Hepatocyte (in vitro differentiated cells): ENCODE data around the gene NPR1. TPM values are rescaled to one million over a fixed set of nuclear protein-coding genes. Genes with fewer than 3 reads are reported as not detected.
A peak's percentile ranks its signal among the peaks of the same experiment; 100 is the strongest.

Source experiments
- DNase-seq: peaks from one replicate; pipeline ENCODE4 v3.0.0-alpha.2; 2016; ENCODE audit warnings: low spot score
- H2AFZ ChIP-seq: fragments of 200-600 bp; sonication (generic); 2 replicates; pipeline ENCODE4 v1.6.0; 2016; ENCODE audit warnings: antibody characterized with exemption, mild to moderate bottlenecking
- H3K27ac ChIP-seq: fragments of 200-600 bp; sonication (generic); 2 replicates; pipeline ENCODE4 v1.5.1; 2016; ENCODE audit warnings: mild to moderate bottlenecking
- H3K27me3 ChIP-seq: fragments of 200-600 bp; sonication (generic); 2 replicates; pipeline ENCODE4 v1.6.1; 2016
- H3K36me3 ChIP-seq: fragments of 200-600 bp; sonication (generic); replicated peaks from 2 replicates; pipeline ENCODE4 v1.5.1; 2016; ENCODE audit warnings: low read depth; ENCODE audit not compliant: insufficient read depth
- H3K4me1 ChIP-seq: fragments of 200-600 bp; sonication (generic); 2 replicates; pipeline ENCODE4 v1.5.1; 2016; ENCODE audit warnings: mild to moderate bottlenecking, moderate library complexity; ENCODE audit not compliant: insufficient read depth
- H3K4me2 ChIP-seq: fragments of 200-600 bp; sonication (generic); 2 replicates; pipeline ENCODE4 v1.6.0; 2016
- H3K4me3 ChIP-seq: fragments of 200-600 bp; sonication (generic); 2 replicates; pipeline ENCODE4 v1.5.1; 2016; ENCODE audit warnings: mild to moderate bottlenecking
- H3K79me2 ChIP-seq: fragments of 200-600 bp; sonication (generic); 2 replicates; pipeline ENCODE4 v1.6.0; 2017; ENCODE audit warnings: mild to moderate bottlenecking
- H3K9me2 ChIP-seq: fragments of 200-600 bp; sonication (generic); replicated peaks from 2 replicates; pipeline ENCODE4 v1.6.0; 2017; ENCODE audit warnings: mild to moderate bottlenecking; ENCODE audit not compliant: insufficient read depth
- H3K9me3 ChIP-seq: fragments of 200-600 bp; sonication (generic); 2 replicates; pipeline ENCODE4 v1.5.1; 2016; ENCODE audit warnings: low read depth, mild to moderate bottlenecking
- H4K20me1 ChIP-seq: fragments of 200-600 bp; sonication (generic); 2 replicates; pipeline ENCODE4 v1.6.0; 2016; ENCODE audit warnings: mild to moderate bottlenecking; ENCODE audit not compliant: insufficient read depth, poor library complexity, severe bottlenecking
- EZH2 ChIP-seq: fragments of 200-600 bp; sonication (generic); IDR thresholded peaks from 2 replicates; pipeline ENCODE4 v1.6.1; 2016; ENCODE audit warnings: antibody characterized with exemption, mild to moderate bottlenecking, borderline replicate concordance
- EZH2phosphoT487 ChIP-seq: fragments of 200-600 bp; sonication (generic); IDR thresholded peaks from one replicate; pipeline ENCODE4 v1.6.1; 2018; ENCODE audit warnings: antibody characterized with exemption, mild to moderate bottlenecking, low read depth, moderate library complexity; ENCODE audit not compliant: unreplicated experiment, severe bottlenecking
- WGBS: methylation state at CpG from one replicate; pipeline ENCODE4 v1.1.6; 2016; ENCODE audit warnings: low lambda C conversion rate; ENCODE audit errors: missing lambda C conversion rate; 5-methylcytosine and 5-hydroxymethylcytosine counted together
- polyA plus RNA-seq: library from polyadenylated mRNA; unstranded; fragments of >200 nt; fragmentation: Nextera tagmentation; extraction: Ambion mirVana; gene quantifications from 2 replicates; pipeline ENCODE4 v1.2.1, GENCODE V29; 2016
- total RNA-seq: library from RNA; depleted of rRNA; stranded (reverse); fragments of >200 nt; gene quantifications from 2 replicates; pipeline ENCODE4 v1.2.3, GENCODE V29; 2014
- TF ChIP-seq, protein P1 (sequence below): fragments of 200-600 bp; sonication (generic); IDR thresholded peaks from 2 replicates; pipeline ENCODE4 v1.5.1; 2016; ENCODE audit warnings: antibody characterized with exemption, mild to moderate bottlenecking; ENCODE audit not compliant: poor library complexity

The NPR1 gene
- total and polyA plus RNA-seq, 2 experiments from 2014 or later = 2.8 to 3.0 TPM

DNA sequence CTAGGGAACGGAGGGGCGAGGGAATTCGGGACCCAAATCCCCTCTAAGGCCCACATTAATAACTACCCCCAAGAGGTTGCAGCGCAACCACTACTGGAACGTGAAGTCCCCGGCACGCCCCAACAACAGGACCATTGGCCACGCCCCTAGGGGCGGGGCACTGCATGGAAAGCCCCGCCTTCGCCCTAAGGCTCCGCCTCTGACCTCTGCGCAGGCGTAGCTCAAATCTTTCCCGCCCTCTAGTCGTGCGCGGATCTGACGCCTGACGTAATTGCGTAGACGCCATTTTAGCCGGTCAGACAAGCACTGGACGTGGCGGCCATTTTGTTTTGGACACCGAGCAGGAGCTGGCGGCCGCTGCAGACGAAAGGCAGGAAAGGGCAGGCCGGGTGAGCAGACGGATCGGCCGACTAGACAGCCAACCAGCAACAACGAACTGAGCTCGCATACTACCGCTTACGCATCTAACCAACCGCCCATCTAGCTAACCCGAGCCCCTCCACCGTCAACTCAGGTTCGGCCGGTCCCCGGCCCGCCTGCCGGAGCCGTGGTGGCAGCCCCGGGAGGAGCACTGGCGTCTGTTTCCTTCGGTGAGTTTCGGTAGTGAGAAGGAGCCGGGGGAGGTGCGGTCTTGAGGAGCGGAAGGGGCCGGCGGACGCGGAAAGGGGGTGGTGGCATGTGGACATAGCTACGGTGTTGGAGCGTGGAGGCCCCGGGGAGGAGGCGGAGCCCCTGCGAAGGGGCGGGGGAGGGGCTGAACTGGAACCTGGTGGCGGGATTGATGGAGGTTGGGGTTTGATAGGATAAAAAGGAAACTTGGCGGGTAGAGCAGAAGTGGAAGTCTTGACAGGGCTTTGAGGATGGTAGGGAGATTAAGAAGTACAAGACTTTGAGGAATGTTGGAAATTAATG, 44.5 kb upstream of the NPR1 start, which contains the start of gene CHTOP:
Gene CHTOP (plus strand): TSS at position 313 of the 912 bp plus-strand sequence. CDS start 2,523 bp downstream, outside the sequence.
- peak within 1 kb of the TSS; percentile 84 for H3K4me2 ChIP-seq
- H2AFZ ChIP-seq = peak within 1 kb of the TSS; percentile 36
- no peaks in the 10 kb centered on the region for H3K9me2 ChIP-seq
- peaks cover 36% of the 10 kb centered on the region for H4K20me1 ChIP-seq
- no peaks in the 10 kb centered on the region for H3K36me3 ChIP-seq
- peaks cover 21% of the 10 kb centered on the region for H3K4me1 ChIP-seq
- peak; percentile 99 for DNase-seq
- TF ChIP-seq, protein P1, sequence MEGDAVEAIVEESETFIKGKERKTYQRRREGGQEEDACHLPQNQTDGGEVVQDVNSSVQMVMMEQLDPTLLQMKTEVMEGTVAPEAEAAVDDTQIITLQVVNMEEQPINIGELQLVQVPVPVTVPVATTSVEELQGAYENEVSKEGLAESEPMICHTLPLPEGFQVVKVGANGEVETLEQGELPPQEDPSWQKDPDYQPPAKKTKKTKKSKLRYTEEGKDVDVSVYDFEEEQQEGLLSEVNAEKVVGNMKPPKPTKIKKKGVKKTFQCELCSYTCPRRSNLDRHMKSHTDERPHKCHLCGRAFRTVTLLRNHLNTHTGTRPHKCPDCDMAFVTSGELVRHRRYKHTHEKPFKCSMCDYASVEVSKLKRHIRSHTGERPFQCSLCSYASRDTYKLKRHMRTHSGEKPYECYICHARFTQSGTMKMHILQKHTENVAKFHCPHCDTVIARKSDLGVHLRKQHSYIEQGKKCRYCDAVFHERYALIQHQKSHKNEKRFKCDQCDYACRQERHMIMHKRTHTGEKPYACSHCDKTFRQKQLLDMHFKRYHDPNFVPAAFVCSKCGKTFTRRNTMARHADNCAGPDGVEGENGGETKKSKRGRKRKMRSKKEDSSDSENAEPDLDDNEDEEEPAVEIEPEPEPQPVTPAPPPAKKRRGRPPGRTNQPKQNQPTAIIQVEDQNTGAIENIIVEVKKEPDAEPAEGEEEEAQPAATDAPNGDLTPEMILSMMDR = no peak
- no peak for TF ChIP-seq EZH2phosphoT487
- H3K4me3 ChIP-seq = peak within 1 kb of the TSS; percentile 65
- H3K27ac ChIP-seq = peak within 1 kb of the TSS; percentile 99
- WGBS = 2% methylated on average over 65 of the region's 65 CpGs
- H3K79me2 ChIP-seq = peaks cover 47% of the 10 kb centered on the region
- H3K9me3 ChIP-seq = no peaks in the 10 kb centered on the region
- no peaks in the 10 kb centered on the region for H3K27me3 ChIP-seq

DNA sequence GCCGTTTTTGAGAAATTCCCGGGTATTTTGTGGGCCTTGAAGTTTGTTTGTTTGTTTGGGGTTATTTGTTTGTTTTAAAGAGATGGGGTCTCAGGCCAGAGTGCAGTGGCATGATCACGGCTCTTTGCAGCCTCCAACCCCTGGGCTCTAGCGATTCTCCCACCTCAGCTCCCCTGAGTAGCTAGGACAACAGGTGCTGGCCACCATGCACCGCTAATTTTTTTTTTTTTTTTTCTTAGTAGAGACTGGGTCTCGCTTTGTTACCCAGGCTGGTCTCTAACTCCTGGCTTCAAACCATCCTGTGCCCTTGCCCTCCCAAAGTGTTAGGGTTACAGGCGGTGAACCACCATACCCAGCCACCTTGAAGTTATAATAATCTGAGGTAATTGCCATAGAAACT, 42.6 kb upstream of the NPR1 start:
- Histone ChIP-seq H3K27me3 (no peaks in the 10 kb centered on the region), H3K27ac (no peak overlapping the region), H3K9me2 (no peaks in the 10 kb centered on the region), H3K9me3 (no peaks in the 10 kb centered on the region), H3K4me1 (peaks cover 14% of the 10 kb centered on the region), H3K79me2 (peaks cover 65% of the 10 kb centered on the region), H4K20me1 (peaks cover 40% of the 10 kb centered on the region), H3K4me2 (peak overlapping the region; percentile 84), H3K36me3 (peaks cover under 1% of the 10 kb centered on the region), H3K4me3 (no peak overlapping the region), H2AFZ (no peak overlapping the region)
- 94% methylated on average over 7 of the region's 7 CpGs for WGBS
- TF ChIP-seq, protein P1 = no peak
- no peak for TF ChIP-seq EZH2
- no peak for TF ChIP-seq EZH2phosphoT487
- DNase-seq = no peak

DNA sequence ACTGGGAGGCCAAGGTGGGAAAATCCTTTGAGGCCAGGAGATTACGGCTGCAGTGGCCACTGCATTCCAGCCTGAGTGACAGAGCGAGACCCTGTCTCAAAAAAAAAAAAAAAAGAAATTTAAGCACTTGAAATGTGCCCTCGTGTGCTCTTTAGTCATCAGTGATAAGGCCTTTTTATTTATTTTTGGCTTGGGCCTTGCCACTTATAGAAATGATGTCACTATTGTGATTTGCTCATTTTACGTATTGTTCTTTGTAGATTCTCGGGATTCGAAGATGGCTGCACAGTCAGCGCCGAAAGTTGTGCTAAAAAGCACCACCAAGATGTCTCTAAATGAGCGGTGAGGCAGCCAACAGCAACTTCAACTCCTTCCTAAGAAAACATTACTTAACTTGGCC, 42.2 kb upstream of the NPR1 start:
- Histone ChIP-seq H3K9me2 (no peaks in the 10 kb centered on the region), H3K27me3 (no peaks in the 10 kb centered on the region), H3K4me3 (no peak overlapping the region), H3K4me2 (peak overlapping the region; percentile 84), H3K79me2 (peaks cover 70% of the 10 kb centered on the region), H3K27ac (no peak overlapping the region), H4K20me1 (peaks cover 45% of the 10 kb centered on the region), H3K36me3 (peaks cover 5% of the 10 kb centered on the region), H3K4me1 (peaks cover 12% of the 10 kb centered on the region), H2AFZ (no peak overlapping the region), H3K9me3 (no peaks in the 10 kb centered on the region)
- no peak for DNase-seq
- 91% methylated on average over 9 of the region's 9 CpGs for WGBS
- TF ChIP-seq EZH2phosphoT487 (no peak), EZH2 (no peak)
- TF ChIP-seq, protein P1 = no peak
